ENCODE results near the gene KIF1B. TPM values are rescaled to one million over a fixed set of nuclear protein-coding genes. Genes with fewer than 3 reads are reported as not detected.
"Not testable (repeated sequence)": the region's sequence is repeated elsewhere in the genome, so short reads cannot be mapped to it uniquely, and the experiment has no call there.

The KIF1B gene
- total RNA-seq, 1 experiment from 2014 or later: 19.9 TPM

- in situ Hi-C loops (cut with HindIII; ENCODE audit: low sequenced_read_pairs): no loop called here
- no peak for DNase-seq (ENCODE audit: low spot score)
Measured at GRCh38 chr1:10188133-10188650, 22.2 kb upstream of the KIF1B start.

GRCh38 chr1:10189659-10190058, 20.7 kb upstream of the KIF1B start:
- in situ Hi-C loops (cut with HindIII; ENCODE audit: low sequenced_read_pairs): no loop called here
- no peak for DNase-seq (ENCODE audit: low spot score)

GRCh38 chr1:10192263-10192662, 18.1 kb upstream of the KIF1B start:
- DNase-seq (ENCODE audit: low spot score): no peak
- in situ Hi-C loops (cut with HindIII; ENCODE audit: low sequenced_read_pairs): no loop called here

- in situ Hi-C loops (cut with HindIII; ENCODE audit: low sequenced_read_pairs): no loop called here
- no peak for DNase-seq (ENCODE audit: low spot score)
Measured at GRCh38 chr1:10193288-10193687, 17.1 kb upstream of the KIF1B start.

GRCh38 chr1:10195570-10195969, 14.8 kb upstream of the KIF1B start:
- DNase-seq (ENCODE audit: low spot score): no peak
- in situ Hi-C loops (cut with HindIII; ENCODE audit: low sequenced_read_pairs): no loop called here

- DNase-seq (ENCODE audit: low spot score): no peak
- in situ Hi-C loops (cut with HindIII; ENCODE audit: low sequenced_read_pairs): no loop called here
Measured at GRCh38 chr1:10196976-10197375, 13.4 kb upstream of the KIF1B start.

- in situ Hi-C loops (cut with HindIII; ENCODE audit: low sequenced_read_pairs): no loop called here
- peak; percentile 84 for DNase-seq (ENCODE audit: low spot score)
Measured at GRCh38 chr1:10200620-10201019, 9.8 kb upstream of the KIF1B start.

- in situ Hi-C loops (cut with HindIII; ENCODE audit: low sequenced_read_pairs): no loop called here
- peak; percentile 84 for DNase-seq (ENCODE audit: low spot score)
Measured at GRCh38 chr1:10204003-10204642, 6.2 kb upstream of the KIF1B start.

GRCh38 chr1:10205206-10205605, 5.2 kb upstream of the KIF1B start:
- in situ Hi-C loops (cut with HindIII; ENCODE audit: low sequenced_read_pairs); DNase-seq (ENCODE audit: low spot score): not testable (repeated sequence)

GRCh38 chr1:10207810-10208209, 2.6 kb upstream of the KIF1B start:
- in situ Hi-C loops (cut with HindIII; ENCODE audit: low sequenced_read_pairs): no loop called here
- no peak for DNase-seq (ENCODE audit: low spot score)

GRCh38 chr1:10208537-10208936, 1.8 kb upstream of the KIF1B start:
- no peak for DNase-seq (ENCODE audit: low spot score)
- in situ Hi-C loops (cut with HindIII; ENCODE audit: low sequenced_read_pairs): no loop called here

- in situ Hi-C loops (cut with HindIII; ENCODE audit: low sequenced_read_pairs): no loop called here
- no peak for DNase-seq (ENCODE audit: low spot score)
Measured at GRCh38 chr1:10209590-10209904, 823 bp upstream of the KIF1B start.

- in situ Hi-C loops (cut with HindIII; ENCODE audit: low sequenced_read_pairs): no loop called here
Measured at GRCh38 chr1:10210841-10211804, 753 bp downstream of the KIF1B start.

GRCh38 chr1:10211805-10212410, 1.5 kb downstream of the KIF1B start:
- no peak for DNase-seq (ENCODE audit: low spot score)
- in situ Hi-C loops (cut with HindIII; ENCODE audit: low sequenced_read_pairs): no loop called here

More at GRCh38 chr1:10210841-10211804, 753 bp downstream of the KIF1B start:
- DNase-seq (ENCODE audit: low spot score): peak; percentile 92

GRCh38 chr1:10212476-10212875, 2.1 kb downstream of the KIF1B start:
- in situ Hi-C loops (cut with HindIII; ENCODE audit: low sequenced_read_pairs): no loop called here
- DNase-seq (ENCODE audit: low spot score): no peak

- in situ Hi-C loops (cut with HindIII; ENCODE audit: low sequenced_read_pairs): no loop called here
- DNase-seq (ENCODE audit: low spot score): no peak
Measured at GRCh38 chr1:10213186-10213705, 2.9 kb downstream of the KIF1B start.

- DNase-seq (ENCODE audit: low spot score): no peak
- in situ Hi-C loops (cut with HindIII; ENCODE audit: low sequenced_read_pairs): no loop called here
Measured at GRCh38 chr1:10216090-10216749, 5.8 kb downstream of the KIF1B start.

- no peak for DNase-seq (ENCODE audit: low spot score)
- in situ Hi-C loops (cut with HindIII; ENCODE audit: low sequenced_read_pairs): no loop called here
Measured at GRCh38 chr1:10217748-10218441, 7.5 kb downstream of the KIF1B start.

GRCh38 chr1:10220200-10220599, 9.8 kb downstream of the KIF1B start:
- in situ Hi-C loops (cut with HindIII; ENCODE audit: low sequenced_read_pairs): no loop called here

More at GRCh38 chr1:10220200-10220599, 9.8 kb downstream of the KIF1B start:
- DNase-seq (ENCODE audit: low spot score): no peak

Measured in G401 (cell line).